CD4-positive, alpha-beta T cell (primary cell): ENCODE results near the gene FAM53B. TPM values are rescaled to one million over a fixed set of nuclear protein-coding genes. Genes with fewer than 3 reads are reported as not detected.

ENCODE experiments used
- ATAC-seq: fragments of 200-7000 bp; cut with Tn5 transposase; one replicate; pipeline ENCODE4 v1.10.0; 2022; ENCODE audit warnings: mild to moderate bottlenecking; ENCODE audit not compliant: poor library complexity
- CTCF ChIA-PET: fragments of 350-600 bp; sonication (Branson Sonifier 250); formaldehyde crosslinking; loops from one replicate; lab custom pipeline; 2021; ENCODE audit warnings: antibody characterized with exemption, inconsistent platforms; lab: Charles Lee
- POLR2A ChIA-PET: fragments of 350-600 bp; sonication (Branson Sonifier 250); formaldehyde crosslinking; loops from one replicate; lab custom pipeline; 2021; ENCODE audit warnings: antibody characterized with exemption, inconsistent platforms; lab: Charles Lee
- DNase-seq, 14 experiments: peaks; one replicate each; pipeline ENCODE4 v3.0.0-alpha.2; 2013 to 2020; ENCODE audit warnings: mixed read lengths in 2 of 14
- H3K27ac ChIP-seq, 2 donors: one replicate each; pipeline versions ENCODE4 v1.5.1 to v1.7.0; 2013; ENCODE audit warnings: low read length in 2 of 2, low read depth in 1 of 2, mild to moderate bottlenecking in 1 of 2
- H3K27me3 ChIP-seq, 2 experiments: 1 replicate in 1 of 2; 2 replicates in 1 of 2; pipeline versions ENCODE4 v1.6.1 to v1.7.0; 2013; ENCODE audit warnings: low read length in 2 of 2, control low read depth in 1 of 2, mild to moderate bottlenecking in 1 of 2, moderate library complexity in 1 of 2; ENCODE audit not compliant: insufficient read depth in 2 of 2, control insufficient read depth in 1 of 2
- H3K36me3 ChIP-seq: one replicate; pipeline ENCODE4 v1.6.1; 2013; ENCODE audit warnings: low read length, control low read depth; ENCODE audit not compliant: insufficient read depth
- H3K4me1 ChIP-seq: one replicate; pipeline ENCODE4 v1.6.1; 2013; ENCODE audit warnings: low read length, control low read depth; ENCODE audit not compliant: insufficient read depth
- H3K4me3 ChIP-seq: one replicate; pipeline ENCODE4 v1.5.1; 2013; ENCODE audit warnings: mild to moderate bottlenecking, low read length, moderate library complexity
- H3K9me3 ChIP-seq, 2 experiments: 1 replicate in 1 of 2; 2 replicates in 1 of 2; pipeline versions ENCODE4 v1.6.1 to v1.7.0; 2013; ENCODE audit warnings: low read length in 2 of 2, mild to moderate bottlenecking in 2 of 2, control low read depth in 1 of 2, moderate library complexity in 1 of 2; ENCODE audit not compliant: control insufficient read depth in 1 of 2, insufficient read depth in 1 of 2
- H3K27ac Mint-ChIP-seq: one replicate; pipeline ENCODE4 v1.8.0; 2020; ENCODE audit warnings: mixed read lengths
- H3K27me3 Mint-ChIP-seq: one replicate; pipeline ENCODE4 v1.8.0; 2021; ENCODE audit warnings: mixed read lengths
- H3K36me3 Mint-ChIP-seq: one replicate; pipeline ENCODE4 v1.8.0; 2021; ENCODE audit warnings: low read depth, mixed read lengths
- H3K4me1 Mint-ChIP-seq: one replicate; pipeline ENCODE4 v1.8.0; 2021; ENCODE audit warnings: low read depth, mixed read lengths
- H3K4me3 Mint-ChIP-seq: one replicate; pipeline ENCODE4 v1.8.0; 2020; ENCODE audit warnings: mild to moderate bottlenecking, mixed read lengths
- H3K9me3 Mint-ChIP-seq: one replicate; pipeline ENCODE4 v1.8.0; 2020; ENCODE audit warnings: mixed read lengths
- intact Hi-C, 2 experiments: fragments of 100-400 bp; cut with DNase I in 1 of 2; cut with micrococcal nuclease in 1 of 2; formaldehyde crosslinking; loops; one replicate each; pipeline versions ENCODE4 v1.15.1 to v1.9.0; 2023 to 2025; cut with DNase I, micrococcal nuclease
- total RNA-seq, 174 experiments: library from RNA in 2 of 174; stranded (reverse) in 2 of 174; gene quantifications; one replicate each; pipeline ENCODE4 v1.2.3 and lab custom pipeline; 2021 to 2026
- TF ChIP-seq, protein P1 (sequence below): fragments of 200-600 bp; IDR thresholded peaks from one replicate; pipeline ENCODE4 v1.8.0; 2022; ENCODE audit warnings: antibody characterized with exemption, mild to moderate bottlenecking

FAM53B gene
- total RNA-seq, 2 experiments from 2014 or later, result 32.9 to 33.6 TPM

DNA sequence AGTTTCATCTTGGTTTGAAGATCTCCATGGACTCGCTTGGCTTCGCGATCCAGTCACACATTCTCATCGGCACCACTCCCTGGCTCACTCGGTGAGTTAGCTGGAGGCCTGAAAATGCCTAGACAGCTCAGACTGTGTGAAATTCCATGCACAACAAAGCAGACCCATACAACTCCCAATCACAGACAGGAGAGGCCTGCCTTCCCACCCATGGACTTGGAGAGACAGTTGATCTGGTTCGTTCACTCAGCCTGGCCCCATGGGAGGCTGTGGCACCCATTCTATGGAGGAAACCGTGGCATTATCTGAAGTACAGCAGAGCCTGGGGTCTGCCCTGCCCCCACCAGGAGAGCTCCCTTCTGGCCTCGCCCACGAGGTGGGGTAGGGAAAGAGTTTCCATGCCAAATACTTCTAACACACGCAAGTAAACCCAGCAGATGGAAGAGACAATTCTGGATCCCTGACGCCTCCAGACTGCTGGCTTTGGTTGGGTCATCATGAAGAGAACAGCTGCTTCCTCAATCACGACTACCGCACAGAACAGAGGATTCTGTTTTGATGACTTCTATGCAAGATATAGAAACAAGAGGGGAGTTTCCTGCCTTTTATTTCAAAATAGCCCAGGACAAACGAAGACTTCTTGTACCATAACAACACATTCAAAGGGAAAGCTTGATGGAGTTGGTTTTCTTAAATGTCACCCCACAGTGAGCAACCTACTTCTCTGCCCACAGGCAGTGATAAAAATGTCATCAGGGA lies 15.9 kb downstream of the FAM53B start:
- Histone ChIP-seq H3K27me3 (no peaks in the 10 kb centered on the region), H3K36me3 (peaks cover 19% of the 10 kb centered on the region), H3K9me3 (no peaks in the 10 kb centered on the region), H3K27ac (peak overlapping the region; percentile 59 to 61), H3K4me1 (peaks cover 97% of the 10 kb centered on the region), H3K4me3 (no peak overlapping the region)
- Mint-ChIP-seq H3K27me3 (no peaks in the 10 kb centered on the region), H3K4me1 (peaks cover 94% of the 10 kb centered on the region), H3K4me3 (peak overlapping the region; percentile 43), H3K27ac (peak overlapping the region; percentile 86), H3K36me3 (peaks cover 6% of the 10 kb centered on the region), H3K9me3 (no peaks in the 10 kb centered on the region)
- ATAC-seq (peak; percentile 62), DNase-seq (peak in 5 of 14 experiments; percentile 33 to 64 (median 57))
- intact Hi-C loops, result no loop called here
- TF ChIP-seq, protein P1, sequence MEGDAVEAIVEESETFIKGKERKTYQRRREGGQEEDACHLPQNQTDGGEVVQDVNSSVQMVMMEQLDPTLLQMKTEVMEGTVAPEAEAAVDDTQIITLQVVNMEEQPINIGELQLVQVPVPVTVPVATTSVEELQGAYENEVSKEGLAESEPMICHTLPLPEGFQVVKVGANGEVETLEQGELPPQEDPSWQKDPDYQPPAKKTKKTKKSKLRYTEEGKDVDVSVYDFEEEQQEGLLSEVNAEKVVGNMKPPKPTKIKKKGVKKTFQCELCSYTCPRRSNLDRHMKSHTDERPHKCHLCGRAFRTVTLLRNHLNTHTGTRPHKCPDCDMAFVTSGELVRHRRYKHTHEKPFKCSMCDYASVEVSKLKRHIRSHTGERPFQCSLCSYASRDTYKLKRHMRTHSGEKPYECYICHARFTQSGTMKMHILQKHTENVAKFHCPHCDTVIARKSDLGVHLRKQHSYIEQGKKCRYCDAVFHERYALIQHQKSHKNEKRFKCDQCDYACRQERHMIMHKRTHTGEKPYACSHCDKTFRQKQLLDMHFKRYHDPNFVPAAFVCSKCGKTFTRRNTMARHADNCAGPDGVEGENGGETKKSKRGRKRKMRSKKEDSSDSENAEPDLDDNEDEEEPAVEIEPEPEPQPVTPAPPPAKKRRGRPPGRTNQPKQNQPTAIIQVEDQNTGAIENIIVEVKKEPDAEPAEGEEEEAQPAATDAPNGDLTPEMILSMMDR, result no peak
- ChIA-PET CTCF (interaction anchor here (0.8 to 17.5 kb wide), 7 partner anchors 6 to 81 kb away, joined by 3 to 253 read pairs (median 5); no protein-coding TSS in a partner anchor), POLR2A (interaction anchor here (0.9 to 9.0 kb wide), 7 partner anchors 9 to 102 kb away, joined by 4 to 83 read pairs (median 5); no protein-coding TSS in a partner anchor)

DNA sequence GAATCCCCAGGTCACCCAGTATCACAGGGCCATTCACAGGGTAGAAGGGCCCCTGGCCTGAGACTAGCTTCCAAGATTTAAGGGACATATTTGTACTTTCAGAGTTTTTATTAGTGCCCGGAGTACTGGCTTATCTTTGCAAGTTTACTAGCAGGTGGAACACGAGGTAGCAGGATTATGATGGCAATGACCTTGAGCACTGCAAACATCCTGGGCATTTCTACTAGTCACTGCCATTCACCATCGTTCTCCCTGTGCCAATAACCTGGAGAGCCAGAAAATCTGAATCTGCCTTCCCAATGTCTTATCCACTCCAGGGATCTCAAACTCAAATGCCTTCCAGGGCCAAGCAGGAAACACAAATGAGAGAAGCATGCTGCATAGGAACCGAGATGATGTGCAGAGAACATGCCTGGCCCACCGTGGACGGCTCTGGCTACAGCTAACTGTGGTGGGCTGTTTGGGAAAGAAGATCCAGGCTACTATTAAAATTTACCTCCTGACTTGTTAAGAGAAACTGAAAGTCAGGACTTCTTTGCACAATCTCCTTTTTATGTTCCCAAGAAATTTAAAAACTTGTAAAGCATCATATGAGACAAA lies 16.7 kb downstream of the FAM53B start:
- ChIA-PET CTCF (interaction anchor here (1.7 to 17.5 kb wide), 5 partner anchors 6 to 80 kb away, joined by 4 to 253 read pairs (median 5); no protein-coding TSS in a partner anchor), POLR2A (interaction anchor here (0.9 to 9.0 kb wide), 6 partner anchors 9 to 101 kb away, joined by 4 to 83 read pairs (median 12); no protein-coding TSS in a partner anchor)
- H3K27me3 Mint-ChIP-seq, result no peaks in the 10 kb centered on the region
- Histone ChIP-seq H3K36me3 (peaks cover 19% of the 10 kb centered on the region), H3K27ac (peak overlapping the region in 1 of 2 donors; percentile 61), H3K27me3 (no peaks in the 10 kb centered on the region), H3K4me3 (no peak overlapping the region), H3K9me3 (no peaks in the 10 kb centered on the region), H3K4me1 (peaks cover 97% of the 10 kb centered on the region)
- no peaks in the 10 kb centered on the region for H3K36me3 Mint-ChIP-seq
- peaks cover 95% of the 10 kb centered on the region for H3K4me1 Mint-ChIP-seq
- ATAC-seq (no peak), DNase-seq (peak in 1 of 14 experiments; percentile 20)
- H3K27ac Mint-ChIP-seq, result peak overlapping the region; percentile 86
- intact Hi-C loops, result no loop called here
- TF ChIP-seq, protein P1, result no peak
- no peaks in the 10 kb centered on the region for H3K9me3 Mint-ChIP-seq
- H3K4me3 Mint-ChIP-seq, result peak overlapping the region; percentile 43

DNA sequence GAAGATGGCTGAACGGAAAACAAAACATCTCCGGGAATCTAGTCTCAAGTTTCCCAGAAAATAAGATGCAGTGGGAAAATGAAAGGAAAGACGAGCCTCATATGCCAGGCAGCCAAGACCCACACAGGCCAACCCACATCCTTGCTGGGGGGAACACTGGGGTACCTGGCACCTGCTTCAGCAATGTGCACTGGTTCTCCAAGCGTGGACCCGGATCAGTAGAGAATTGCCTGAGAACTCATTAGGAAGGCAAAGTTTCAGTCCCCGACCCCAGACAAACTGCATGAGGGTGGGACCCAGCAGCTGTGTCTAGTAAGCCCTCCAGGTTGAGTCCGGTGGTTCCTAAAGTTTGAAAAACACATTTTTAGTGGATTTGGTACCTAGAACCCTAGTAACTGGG lies 18.4 kb downstream of the FAM53B start:
- H3K9me3 Mint-ChIP-seq, result no peaks in the 10 kb centered on the region
- H3K9me3 ChIP-seq, result no peaks in the 10 kb centered on the region
- POLR2A ChIA-PET, result interaction anchor here (6.5 kb wide), 1 partner anchor 15 kb away, joined by 55 read pairs; no protein-coding TSS in a partner anchor
- TF ChIP-seq, protein P1, result no peak
- H3K27ac ChIP-seq, result peak overlapping the region in 1 of 2 donors; percentile 23
- ATAC-seq (no peak), DNase-seq (no peak)
- H3K36me3 ChIP-seq, result peaks cover 11% of the 10 kb centered on the region
- CTCF ChIA-PET, result interaction anchor here (1.8 to 17.5 kb wide), 2 partner anchors 9 to 47 kb away, joined by 4 to 253 read pairs; no protein-coding TSS in a partner anchor
- H3K4me1 Mint-ChIP-seq, result peaks cover 95% of the 10 kb centered on the region
- no peak overlapping the region for H3K4me3 ChIP-seq
- no peaks in the 10 kb centered on the region for H3K27me3 Mint-ChIP-seq
- no peak overlapping the region for H3K4me3 Mint-ChIP-seq
- peak overlapping the region; percentile 86 for H3K27ac Mint-ChIP-seq
- H3K27me3 ChIP-seq, result no peaks in the 10 kb centered on the region
- no peaks in the 10 kb centered on the region for H3K36me3 Mint-ChIP-seq
- peaks cover 94% of the 10 kb centered on the region for H3K4me1 ChIP-seq
- intact Hi-C loops, result no loop called here
